Measurements from ENCODE around the gene MTIF3. TPM values are rescaled to one million over a fixed set of nuclear protein-coding genes. Genes with fewer than 3 reads are reported as not detected.
A peak's percentile ranks its signal among the peaks of the same experiment; 100 is the strongest.

Gene MTIF3
- total and polyA plus RNA-seq, 12 donors: 51.9 to 181 (median 82.2) TPM

DNA sequence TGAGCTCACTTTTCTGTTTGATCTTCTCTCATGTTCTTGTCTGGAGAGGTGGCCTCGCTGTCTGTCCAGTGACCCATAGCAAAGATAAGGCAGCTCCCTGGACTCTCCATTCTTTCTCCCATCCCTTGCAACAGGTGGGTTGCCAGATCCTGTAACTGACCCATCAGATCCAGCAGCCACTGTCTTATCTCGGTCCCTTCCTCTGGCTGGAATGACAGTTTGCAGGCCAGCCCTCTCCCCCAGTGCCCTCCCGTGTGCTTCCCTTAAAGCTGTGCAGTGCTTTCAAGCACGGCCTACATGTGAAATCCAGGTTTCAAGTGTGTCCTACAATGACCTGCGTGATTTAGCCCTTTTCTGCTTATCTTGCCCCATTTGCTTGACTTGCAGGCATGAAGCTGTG is 22.2 kb downstream of the MTIF3 start:
- no peak overlapping the region for H3K27ac ChIP-seq

DNA sequence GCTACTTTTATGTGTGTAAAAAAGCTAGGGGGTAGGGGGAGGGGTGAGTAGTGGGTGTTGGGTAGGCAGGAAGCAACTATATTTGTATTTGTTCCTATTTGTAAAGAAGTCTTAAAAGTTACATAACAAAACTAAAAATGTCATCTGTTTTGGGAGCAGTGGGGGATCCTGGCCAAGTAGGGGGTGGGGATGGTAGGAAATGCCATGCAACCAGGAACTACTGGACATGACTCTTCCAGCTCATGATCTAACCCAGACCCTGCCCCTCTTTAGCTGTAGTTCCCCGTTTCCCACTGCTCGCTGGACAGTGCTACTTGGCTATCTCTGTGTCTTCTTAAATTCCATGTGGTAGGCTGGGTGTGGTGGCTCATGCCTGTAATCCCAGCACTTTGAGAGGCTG is 22.7 kb downstream of the MTIF3 start:
- peak in 6 of 7 donors; percentile 33 to 67 (median 46) for DNase-seq
- Histone ChIP-seq H3K36me3 (replicated peaks in 1 of 2) (peaks cover 0 to 48% of the 10 kb centered on the region in 2 donors), H3K4me1 (replicated peaks in 1 of 2) (peaks cover 28 to 32% of the 10 kb centered on the region in 2 donors), H3K4me3 (no peak overlapping the region), H3K27ac (peak overlapping the region in 3 of 5 donors; percentile 92 to 96 (median 96)), H3K27me3 (no peaks in the 10 kb centered on the region), H3K9me3 (replicated peaks in 1 of 3) (no peaks in the 10 kb centered on the region)
- TF ChIP-seq POLR2A (IDR thresholded peaks at IDR 0.05): no peak
- TF ChIP-seq, protein P1, sequence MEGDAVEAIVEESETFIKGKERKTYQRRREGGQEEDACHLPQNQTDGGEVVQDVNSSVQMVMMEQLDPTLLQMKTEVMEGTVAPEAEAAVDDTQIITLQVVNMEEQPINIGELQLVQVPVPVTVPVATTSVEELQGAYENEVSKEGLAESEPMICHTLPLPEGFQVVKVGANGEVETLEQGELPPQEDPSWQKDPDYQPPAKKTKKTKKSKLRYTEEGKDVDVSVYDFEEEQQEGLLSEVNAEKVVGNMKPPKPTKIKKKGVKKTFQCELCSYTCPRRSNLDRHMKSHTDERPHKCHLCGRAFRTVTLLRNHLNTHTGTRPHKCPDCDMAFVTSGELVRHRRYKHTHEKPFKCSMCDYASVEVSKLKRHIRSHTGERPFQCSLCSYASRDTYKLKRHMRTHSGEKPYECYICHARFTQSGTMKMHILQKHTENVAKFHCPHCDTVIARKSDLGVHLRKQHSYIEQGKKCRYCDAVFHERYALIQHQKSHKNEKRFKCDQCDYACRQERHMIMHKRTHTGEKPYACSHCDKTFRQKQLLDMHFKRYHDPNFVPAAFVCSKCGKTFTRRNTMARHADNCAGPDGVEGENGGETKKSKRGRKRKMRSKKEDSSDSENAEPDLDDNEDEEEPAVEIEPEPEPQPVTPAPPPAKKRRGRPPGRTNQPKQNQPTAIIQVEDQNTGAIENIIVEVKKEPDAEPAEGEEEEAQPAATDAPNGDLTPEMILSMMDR (IDR thresholded peaks at IDR 0.05): no peak
- intact Hi-C loops (cut with DNase I): no loop called here
- 74 to 83% (median 82%) methylated on average over 2 of the region's 2 CpGs for WGBS, 4 donors

More for the DNA sequence above, 22.2 kb downstream of the MTIF3 start:
- H3K4me1 ChIP-seq (replicated peaks in 1 of 2): peaks cover 28 to 32% of the 10 kb centered on the region in 2 donors
- TF ChIP-seq, protein P1 (IDR thresholded peaks at IDR 0.05): no peak
- no peak for TF ChIP-seq POLR2A (IDR thresholded peaks at IDR 0.05)
- H3K27me3 ChIP-seq: no peaks in the 10 kb centered on the region
- no peak overlapping the region for H3K4me3 ChIP-seq
- H3K9me3 ChIP-seq (replicated peaks in 1 of 3): no peaks in the 10 kb centered on the region
- intact Hi-C loops (cut with DNase I): no loop called here
- peaks cover 0 to 53% of the 10 kb centered on the region in 2 donors for H3K36me3 ChIP-seq (replicated peaks in 1 of 2)
- DNase-seq: no peak
- WGBS, 4 donors: 85 to 93% (median 90%) methylated on average over 5 of the region's 5 CpGs

DNA sequence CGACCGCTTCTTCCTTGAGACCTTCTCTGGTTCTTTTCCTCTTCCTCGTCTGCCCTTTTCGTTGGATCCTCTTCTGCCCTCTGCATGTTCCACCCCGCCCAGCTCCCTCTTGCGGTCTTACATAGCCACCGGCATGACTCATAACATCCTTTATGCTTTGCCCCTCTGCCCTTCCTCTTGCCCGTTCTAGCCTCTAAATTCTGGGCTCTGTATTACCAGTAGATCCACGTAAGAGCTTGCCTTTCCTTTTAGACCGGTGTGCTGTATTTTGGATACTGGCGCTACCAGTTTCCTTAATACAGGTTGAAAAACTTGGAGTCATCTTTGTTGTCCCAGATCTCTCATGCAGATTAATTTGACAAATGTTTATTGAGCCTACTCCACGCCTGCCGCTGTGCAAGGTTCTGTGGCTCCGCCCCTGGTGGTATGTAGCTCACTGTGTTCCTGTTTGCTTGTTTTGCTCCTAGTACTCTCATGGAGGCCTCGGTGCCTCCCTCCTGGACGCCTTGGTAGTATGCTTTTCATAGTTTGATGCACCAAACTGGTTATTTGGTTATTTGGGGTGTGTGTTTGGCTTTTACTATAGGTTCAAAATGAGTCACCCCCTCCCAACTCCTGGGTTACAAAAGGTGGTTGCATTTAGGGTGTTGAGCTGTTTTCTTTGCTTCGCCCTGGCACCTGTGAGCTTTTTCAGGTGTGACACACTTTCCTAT is 24.3 kb downstream of the MTIF3 start:
- Histone ChIP-seq H3K27ac (peak overlapping the region; percentile 55 to 96 (median 92)), H3K4me3 (peak overlapping the region in 1 of 4 donors; percentile 80), H3K36me3 (replicated peaks in 1 of 2) (peaks cover 0 to 33% of the 10 kb centered on the region in 2 donors), H3K27me3 (no peaks in the 10 kb centered on the region), H3K4me1 (replicated peaks in 1 of 2) (peaks cover 28 to 32% of the 10 kb centered on the region in 2 donors), H3K9me3 (replicated peaks in 1 of 3) (no peaks in the 10 kb centered on the region)
- intact Hi-C loops (cut with DNase I): no loop called here
- DNase-seq: peak; percentile 65 to 90 (median 83)
- 15 to 19% (median 17%) methylated on average over 17 of the region's 17 CpGs for WGBS, 4 donors
- TF ChIP-seq POLR2A (IDR thresholded peaks at IDR 0.05): peak in 1 of 2 donors; percentile 47
- TF ChIP-seq, protein P1 (IDR thresholded peaks at IDR 0.05): peak; percentile 16 to 65 (median 46)

DNA sequence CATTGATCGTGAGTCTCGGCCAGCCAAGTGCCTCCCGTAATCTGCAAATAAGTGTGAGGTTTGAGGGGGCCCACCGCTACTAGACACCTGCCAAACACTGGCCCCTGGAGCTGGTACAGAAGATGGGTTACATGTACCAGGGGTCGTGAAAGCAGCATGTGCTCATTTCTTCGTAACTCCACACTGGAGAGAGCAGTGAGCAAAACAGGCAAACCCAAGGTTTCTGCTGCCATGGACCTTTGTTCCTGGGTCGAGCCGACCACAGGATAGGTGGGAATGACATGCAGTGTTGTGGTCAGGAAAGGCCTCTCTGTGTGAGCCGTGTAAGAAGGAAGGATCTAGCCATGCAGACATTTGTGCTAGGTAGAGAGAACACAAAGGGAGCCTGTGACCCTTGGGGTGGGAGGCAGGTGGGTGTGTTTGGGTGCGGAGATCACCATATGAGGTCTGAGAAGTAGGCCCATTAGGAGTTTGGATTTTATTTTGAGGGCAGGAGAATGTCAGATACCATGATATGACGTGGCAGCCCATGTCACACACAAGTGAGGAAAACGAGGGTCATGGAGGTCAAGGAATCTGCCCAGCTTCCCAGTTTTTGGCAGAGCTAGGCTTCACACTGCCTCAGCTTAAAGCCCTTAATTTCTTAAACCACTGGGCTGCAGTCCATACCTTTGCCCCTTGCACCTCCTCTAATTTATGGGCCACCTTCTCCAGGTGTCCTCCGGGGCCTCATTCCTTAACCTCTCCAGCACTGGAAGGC is 25.0 kb downstream of the MTIF3 start:
- Histone ChIP-seq H3K4me1 (replicated peaks in 1 of 2) (peaks cover 28 to 32% of the 10 kb centered on the region in 2 donors), H3K27me3 (no peaks in the 10 kb centered on the region), H3K27ac (peak overlapping the region; percentile 55 to 96 (median 92)), H3K4me3 (peak overlapping the region in 2 of 4 donors; percentile 46 to 80), H3K9me3 (replicated peaks in 1 of 3) (no peaks in the 10 kb centered on the region), H3K36me3 (replicated peaks in 1 of 2) (peaks cover 0 to 25% of the 10 kb centered on the region in 2 donors)
- intact Hi-C loops (cut with DNase I): no loop called here
- 26 to 32% (median 29%) methylated on average over 10 to 13 of the region's 13 CpGs for WGBS, 4 donors
- TF ChIP-seq, protein P1 (IDR thresholded peaks at IDR 0.05): no peak
- TF ChIP-seq POLR2A (IDR thresholded peaks at IDR 0.05): no peak
- peak in 6 of 7 donors; percentile 16 to 67 (median 42) for DNase-seq

Data from adrenal gland (tissue), 12 donors.